IPS-20b (cell line): ENCODE data around the gene COQ3.
A peak's percentile ranks its signal among the peaks of the same experiment; 100 is the strongest.

Experiments
- H3K27ac ChIP-seq: one replicate; pipeline ENCODE4 v1.5.1; 2013; ENCODE audit warnings: low read length
- H3K27me3 ChIP-seq: 2 replicates; pipeline ENCODE4 v1.6.1; 2013; ENCODE audit warnings: mild to moderate bottlenecking, low read length, inconsistent platforms; ENCODE audit not compliant: insufficient read depth
- H3K36me3 ChIP-seq: 2 replicates; pipeline ENCODE4 v1.6.1; 2013; ENCODE audit warnings: low read depth, mild to moderate bottlenecking, inconsistent platforms, low read length, moderate library complexity; ENCODE audit not compliant: insufficient read depth
- H3K4me1 ChIP-seq: 2 replicates; pipeline ENCODE4 v1.6.1; 2013; ENCODE audit warnings: mild to moderate bottlenecking, control low read depth, inconsistent platforms, low read length, moderate library complexity; ENCODE audit not compliant: insufficient read depth
- H3K4me3 ChIP-seq: 2 replicates; pipeline ENCODE4 v1.5.1; 2013; ENCODE audit warnings: mild to moderate bottlenecking, low read length, inconsistent platforms
- H3K9ac ChIP-seq: 2 replicates; pipeline ENCODE4 v1.6.1; 2013; ENCODE audit warnings: low read depth, mild to moderate bottlenecking, inconsistent platforms, low read length, moderate library complexity
- H3K9me3 ChIP-seq: 2 replicates; pipeline ENCODE4 v1.6.1; 2013; ENCODE audit warnings: mild to moderate bottlenecking, low read depth, low read length, inconsistent platforms; ENCODE audit not compliant: insufficient read depth

COQ3 gene

DNA sequence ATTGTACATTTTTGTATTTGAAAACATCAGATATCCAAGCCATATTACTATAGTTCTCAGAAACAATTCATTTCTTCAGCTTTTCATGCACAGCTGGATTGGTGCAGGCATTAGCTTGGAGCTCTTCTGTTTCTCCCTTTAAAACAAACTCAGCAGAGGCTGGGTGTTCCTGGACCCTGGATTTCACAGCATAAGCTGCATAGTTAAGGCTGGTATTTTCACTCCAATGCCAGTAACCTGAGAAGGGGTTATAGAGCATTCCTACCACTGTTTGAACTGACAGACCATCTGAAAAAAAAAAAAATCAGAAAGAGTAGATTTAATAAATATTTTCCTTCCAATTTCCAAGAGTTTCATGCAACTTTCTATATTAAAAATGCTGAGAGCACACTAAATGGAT is 24.5 kb downstream of the COQ3 start:
- H3K27me3 ChIP-seq: no peaks in the 10 kb centered on the region
- H3K4me1 ChIP-seq: peaks cover 7% of the 10 kb centered on the region
- no peak overlapping the region for H3K27ac ChIP-seq
- H3K36me3 ChIP-seq: no peaks in the 10 kb centered on the region
- H3K9me3 ChIP-seq: no peaks in the 10 kb centered on the region
- H3K4me3 ChIP-seq: no peak overlapping the region
- H3K9ac ChIP-seq: no peak overlapping the region

DNA sequence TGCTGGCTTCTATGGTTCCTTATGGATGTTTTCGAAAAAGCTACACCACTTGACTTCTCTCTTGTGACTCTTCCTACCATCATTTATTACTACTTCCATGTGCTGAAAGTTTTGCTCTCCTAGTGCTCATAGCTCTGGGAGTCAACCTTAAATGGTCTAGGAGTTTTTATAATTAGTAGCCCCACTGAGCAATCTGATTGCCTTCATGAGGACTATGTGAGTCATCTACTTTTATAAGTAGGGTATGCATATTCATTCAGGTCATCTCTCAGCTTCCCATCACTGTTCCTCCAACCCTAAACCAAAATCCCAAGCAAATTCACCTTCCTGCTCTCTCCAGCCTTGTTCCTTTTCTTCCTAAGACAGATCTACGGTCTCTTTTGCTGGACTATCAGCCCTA is 27.1 kb downstream of the COQ3 start:
- Histone ChIP-seq H3K4me3 (no peak overlapping the region), H3K9me3 (no peaks in the 10 kb centered on the region), H3K36me3 (no peaks in the 10 kb centered on the region), H3K27ac (no peak overlapping the region), H3K4me1 (peaks cover 7% of the 10 kb centered on the region), H3K9ac (no peak overlapping the region), H3K27me3 (no peaks in the 10 kb centered on the region)

DNA sequence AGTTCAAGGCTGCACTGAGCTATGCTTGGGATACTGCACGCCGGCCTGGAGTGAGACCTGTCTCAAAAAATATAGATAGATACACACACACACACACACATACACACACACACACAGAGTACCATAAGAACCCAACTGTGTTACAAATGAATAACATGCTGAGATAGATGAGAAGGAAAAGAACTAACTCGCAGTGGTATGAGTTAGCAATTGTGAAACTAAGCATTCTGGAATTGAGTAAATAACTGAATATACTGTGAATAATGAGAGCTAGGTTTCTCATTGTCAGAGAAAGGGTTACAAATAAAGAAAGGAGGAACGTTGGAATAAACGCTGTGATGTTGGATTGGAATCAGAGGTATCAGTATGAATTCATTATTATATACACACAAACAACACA is 30.0 kb downstream of the COQ3 start:
- H3K9ac ChIP-seq: no peak overlapping the region
- H3K36me3 ChIP-seq: no peaks in the 10 kb centered on the region
- no peak overlapping the region for H3K4me3 ChIP-seq
- no peaks in the 10 kb centered on the region for H3K4me1 ChIP-seq
- no peaks in the 10 kb centered on the region for H3K27me3 ChIP-seq
- H3K9me3 ChIP-seq: no peaks in the 10 kb centered on the region
- H3K27ac ChIP-seq: no peak overlapping the region

DNA sequence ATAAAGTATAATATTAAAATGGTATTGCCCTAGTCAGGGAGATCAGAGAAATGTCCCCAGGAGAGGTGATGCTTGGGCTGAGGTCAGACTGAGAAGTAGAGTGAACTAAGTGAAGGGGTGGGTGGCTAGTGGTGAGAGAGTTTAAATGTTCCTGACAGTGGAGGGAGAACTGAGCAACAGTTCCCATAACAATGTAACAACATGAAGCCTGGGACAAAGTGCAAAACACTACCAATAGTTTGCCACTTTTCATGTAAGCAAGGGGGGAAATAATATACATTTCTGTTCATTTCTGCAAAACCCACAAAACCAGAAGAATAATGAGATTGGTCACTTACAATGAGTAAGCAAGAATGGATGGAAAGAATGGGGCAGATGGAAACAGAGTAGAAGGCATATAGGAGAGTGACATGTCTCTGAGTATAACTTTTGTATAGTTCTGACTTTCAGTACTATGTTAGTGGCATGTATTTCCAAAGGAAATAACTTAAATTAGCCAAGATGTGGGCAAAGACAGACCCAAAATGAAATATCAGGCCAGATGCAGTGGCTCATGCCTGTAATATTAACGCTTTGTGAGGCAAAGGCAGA is 31.2 kb downstream of the COQ3 start:
- Histone ChIP-seq H3K9me3 (no peaks in the 10 kb centered on the region), H3K9ac (no peak overlapping the region), H3K27ac (no peak overlapping the region), H3K27me3 (no peaks in the 10 kb centered on the region), H3K4me3 (no peak overlapping the region), H3K36me3 (no peaks in the 10 kb centered on the region), H3K4me1 (no peaks in the 10 kb centered on the region)

DNA sequence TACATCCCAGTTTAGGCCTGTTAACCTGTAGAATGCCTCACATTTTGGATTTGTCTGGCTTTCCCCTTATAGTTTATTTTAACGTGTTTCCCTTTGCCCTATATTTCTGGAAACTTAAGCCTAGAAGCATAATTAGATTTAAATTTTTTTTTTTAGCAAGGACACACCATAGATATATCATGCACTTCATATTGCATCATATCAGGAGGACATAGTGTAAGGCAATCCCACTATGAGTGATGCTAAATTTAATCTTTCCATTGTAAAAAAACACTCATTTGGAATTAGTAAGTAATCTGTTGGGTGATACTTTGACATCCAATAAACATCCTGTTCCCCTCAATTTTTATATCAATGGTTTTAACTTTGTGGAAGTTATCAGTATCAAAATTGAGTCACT is 34.2 kb downstream of the COQ3 start:
- no peaks in the 10 kb centered on the region for H3K4me1 ChIP-seq
- no peak overlapping the region for H3K4me3 ChIP-seq
- H3K9ac ChIP-seq: no peak overlapping the region
- H3K9me3 ChIP-seq: no peaks in the 10 kb centered on the region
- no peaks in the 10 kb centered on the region for H3K36me3 ChIP-seq
- H3K27me3 ChIP-seq: no peaks in the 10 kb centered on the region
- H3K27ac ChIP-seq: no peak overlapping the region

DNA sequence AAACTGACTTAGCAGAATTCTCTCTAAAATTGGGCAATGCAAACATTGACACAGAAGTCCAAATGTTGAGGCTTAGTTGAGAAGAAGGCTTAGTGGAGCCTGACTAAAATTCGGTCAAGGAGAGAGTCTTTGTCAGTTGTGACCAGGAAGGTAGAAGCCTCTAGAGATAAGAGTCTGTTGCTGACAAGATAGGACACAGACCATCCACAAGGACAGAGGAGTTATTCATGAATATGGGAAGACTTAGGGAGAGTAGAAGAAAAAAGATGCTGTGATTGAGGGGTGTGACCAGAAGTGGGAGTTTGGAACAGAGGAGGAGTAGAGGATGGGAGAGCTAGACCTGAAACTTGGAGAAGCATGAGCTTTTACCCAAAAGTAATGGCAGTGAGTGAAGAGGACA is 37.4 kb downstream of the COQ3 start:
- Histone ChIP-seq H3K9ac (no peak overlapping the region), H3K27ac (no peak overlapping the region), H3K27me3 (no peaks in the 10 kb centered on the region), H3K9me3 (no peaks in the 10 kb centered on the region), H3K4me1 (no peaks in the 10 kb centered on the region), H3K4me3 (no peak overlapping the region), H3K36me3 (no peaks in the 10 kb centered on the region)

- Histone ChIP-seq H3K36me3 (no peaks in the 10 kb centered on the region), H3K9me3 (no peaks in the 10 kb centered on the region), H3K4me1 (peaks cover 8% of the 10 kb centered on the region), H3K9ac (no peak overlapping the region), H3K27ac (no peak overlapping the region), H3K27me3 (peaks cover 14% of the 10 kb centered on the region), H3K4me3 (no peak overlapping the region)
Measured at GRCh38 chr6:99354983-99355382, 39.0 kb downstream of the COQ3 start.

GRCh38 chr6:99353126-99353525 is 40.9 kb downstream of the COQ3 start:
- Histone ChIP-seq H3K36me3 (no peaks in the 10 kb centered on the region), H3K9ac (no peak overlapping the region), H3K27me3 (peaks cover 14% of the 10 kb centered on the region), H3K9me3 (no peaks in the 10 kb centered on the region), H3K27ac (no peak overlapping the region), H3K4me3 (no peak overlapping the region), H3K4me1 (peaks cover 12% of the 10 kb centered on the region)

- H3K27ac ChIP-seq: no peak overlapping the region
- peak overlapping the region; percentile 77 for H3K4me3 ChIP-seq
- peaks cover 19% of the 10 kb centered on the region for H3K4me1 ChIP-seq
- H3K27me3 ChIP-seq: peaks cover 14% of the 10 kb centered on the region
- peak overlapping the region; percentile 92; the same call in 1 of the 2 replicates for H3K9ac ChIP-seq
- no peaks in the 10 kb centered on the region for H3K36me3 ChIP-seq
- H3K9me3 ChIP-seq: no peaks in the 10 kb centered on the region
Measured at GRCh38 chr6:99350573-99350972, 43.4 kb downstream of the COQ3 start.

DNA sequence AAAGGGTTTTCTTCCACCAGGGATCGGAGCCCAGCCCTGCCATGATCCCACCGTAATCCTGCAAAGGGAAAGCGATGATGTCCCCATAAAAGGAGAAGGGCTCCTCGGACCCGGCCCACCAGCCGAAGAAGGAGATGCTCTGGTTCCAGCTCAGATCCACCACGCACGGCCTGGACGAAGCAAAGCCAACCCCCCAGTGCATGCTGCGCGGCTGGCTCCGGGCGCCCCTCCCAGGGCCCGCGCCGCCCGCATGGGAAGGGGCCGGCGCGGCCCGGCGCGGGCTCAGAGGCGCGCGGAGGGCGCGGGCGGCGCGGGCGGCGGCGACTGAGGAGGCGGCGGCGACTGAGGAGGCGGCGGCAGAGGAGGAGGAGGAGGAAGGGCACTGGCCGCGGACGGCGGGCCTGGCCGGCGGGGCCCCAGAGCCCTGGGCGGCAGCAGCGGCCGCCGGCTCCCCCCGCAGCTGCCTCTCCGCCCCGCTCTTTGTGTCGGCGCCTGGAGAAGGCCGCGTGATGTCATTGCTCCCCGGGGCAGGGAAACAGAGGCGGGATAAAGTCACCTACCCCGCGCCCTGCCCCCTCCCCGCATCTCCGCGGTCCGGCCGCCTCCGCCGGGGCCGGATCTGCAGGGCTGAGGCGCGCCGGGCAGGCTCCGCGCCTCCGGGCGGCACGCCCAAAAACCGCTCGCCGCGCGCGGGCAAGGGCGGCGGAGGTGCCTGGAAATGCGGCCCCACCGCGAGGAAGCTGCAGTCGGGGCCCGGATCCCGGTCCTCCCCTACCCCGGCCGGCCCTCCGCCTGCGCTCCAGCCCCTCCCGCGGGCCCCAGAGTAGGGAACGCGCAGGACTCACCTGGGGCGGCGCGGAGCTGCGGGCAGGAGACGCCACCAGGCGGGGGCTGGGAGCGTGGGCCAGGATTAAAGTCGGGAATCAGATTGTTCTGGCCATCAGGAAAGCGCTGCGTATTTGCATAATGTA is 44.5 kb downstream of the COQ3 start, which contains the start of gene FAXC:
Gene FAXC (minus strand): TSS at position 504 of the 971 bp plus-strand sequence. CDS start 302 bp downstream, at position 202.
- Histone ChIP-seq H3K9ac (peak within 1 kb of the TSS; percentile 92), H3K27ac (no peak within 1 kb of the TSS), H3K36me3 (no peaks in the 10 kb centered on the region), H3K27me3 (peaks cover 14% of the 10 kb centered on the region), H3K9me3 (no peaks in the 10 kb centered on the region), H3K4me3 (peak within 1 kb of the TSS; percentile 88), H3K4me1 (peaks cover 19% of the 10 kb centered on the region)

DNA sequence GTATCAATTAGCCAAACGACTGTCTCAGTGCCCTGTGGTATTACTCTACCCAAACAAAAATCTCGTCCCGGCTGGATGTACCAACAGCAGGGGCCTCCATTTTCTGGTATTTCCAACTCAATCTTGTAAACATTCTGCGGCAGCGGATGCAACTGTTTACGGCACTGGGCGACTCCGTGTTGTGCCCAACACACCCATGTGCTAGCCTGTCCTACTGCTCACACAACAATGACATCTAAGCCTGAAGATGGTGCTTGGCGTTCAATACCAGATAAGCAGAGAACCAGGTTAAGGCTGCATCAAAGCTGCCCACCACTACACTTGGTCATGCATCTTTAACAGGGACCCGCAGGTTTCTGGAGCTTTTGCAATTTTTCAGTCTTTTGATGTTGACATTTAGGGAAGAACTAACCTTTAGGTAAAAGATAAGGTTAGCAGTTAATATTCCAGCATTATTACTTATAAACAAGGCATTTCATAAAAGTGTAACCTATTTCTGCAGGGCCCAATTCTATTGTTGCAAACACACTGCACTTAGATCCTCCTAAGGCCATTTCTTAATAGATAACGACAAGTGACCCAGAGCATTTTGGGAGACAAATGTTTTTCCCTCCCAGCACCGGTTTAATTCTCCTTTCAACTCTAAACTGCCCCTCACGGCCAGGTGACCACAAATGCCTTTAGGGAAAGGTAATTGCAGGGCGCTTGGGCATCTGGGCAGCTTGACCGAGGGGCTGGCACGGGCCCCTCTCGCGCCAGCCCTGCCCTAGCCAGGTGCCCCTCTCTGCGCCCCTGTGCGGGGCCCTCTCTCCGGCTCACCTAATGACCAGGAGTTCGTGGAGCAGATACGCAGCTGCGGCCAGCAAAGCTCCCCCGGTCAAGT is 45.5 kb downstream of the COQ3 start:
- no peaks in the 10 kb centered on the region for H3K36me3 ChIP-seq
- H3K4me3 ChIP-seq: peak overlapping the region; percentile 88
- peaks cover 27% of the 10 kb centered on the region for H3K4me1 ChIP-seq
- H3K9ac ChIP-seq: peak overlapping the region; percentile 92
- H3K27me3 ChIP-seq: peaks cover 14% of the 10 kb centered on the region
- H3K27ac ChIP-seq: no peak overlapping the region
- no peaks in the 10 kb centered on the region for H3K9me3 ChIP-seq
